ENCODE measurements around the gene ATP5MC3. TPM values are rescaled to one million over a fixed set of nuclear protein-coding genes. Genes with fewer than 3 reads are reported as not detected.

The ATP5MC3 gene
- total RNA-seq, 1 experiment from 2014 or later = 299 TPM

DNA sequence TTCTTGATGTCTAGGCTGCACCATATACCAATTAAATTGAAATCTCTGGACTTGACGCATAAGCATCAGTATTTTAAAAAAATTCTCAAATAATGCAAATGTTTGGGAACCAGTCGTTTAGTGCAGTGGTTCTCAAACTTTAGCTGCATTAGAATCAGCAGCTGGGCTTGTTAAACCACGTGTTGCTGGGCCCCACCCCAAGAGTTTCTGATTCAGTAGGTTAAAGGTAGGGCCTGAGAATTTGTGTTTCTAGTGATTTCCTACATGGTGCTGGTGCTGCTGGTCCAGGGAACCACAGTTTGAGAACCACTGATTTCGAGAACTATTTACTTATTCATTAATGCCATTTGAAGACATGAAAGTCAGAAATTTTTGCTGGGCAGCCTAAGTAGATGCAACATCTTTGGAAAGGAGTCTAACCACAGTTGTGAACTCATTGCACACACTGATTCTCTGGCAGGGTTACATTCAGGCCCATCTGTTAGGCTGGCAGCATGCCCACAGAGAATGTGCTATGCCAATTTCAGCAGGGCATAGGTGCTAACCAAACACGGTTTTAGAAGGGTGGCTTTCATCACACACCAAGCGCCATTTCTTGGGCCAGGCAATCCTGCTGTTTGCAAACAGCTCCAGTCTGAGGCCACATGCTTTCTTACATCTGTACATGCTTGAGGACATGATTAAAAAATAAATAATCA lies 26.4 kb upstream of the ATP5MC3 start:
- Mint-ChIP-seq H3K4me1 (ENCODE audit: low read depth, unreplicated experiment) (peaks cover 7% of the 10 kb centered on the region), H3K9me3 (ENCODE audit: unreplicated experiment) (no peaks in the 10 kb centered on the region), H3K4me3 (ENCODE audit: unreplicated experiment) (no peak overlapping the region), H3K27me3 (ENCODE audit: insufficient read depth, unreplicated experiment) (peaks cover 12% of the 10 kb centered on the region), H3K36me3 (ENCODE audit: insufficient read depth, unreplicated experiment) (no peaks in the 10 kb centered on the region), H3K27ac (ENCODE audit: unreplicated experiment) (no peak overlapping the region)
- Histone ChIP-seq H3K9me3 (no peaks in the 10 kb centered on the region), H3K27me3 (replicated peaks; ENCODE audit: control insufficient read depth, insufficient read depth, low read length) (no peaks in the 10 kb centered on the region), H3K4me3 (ENCODE audit: low read depth, low read length) (no peak overlapping the region), H3K36me3 (ENCODE audit: control insufficient read depth, insufficient read depth, low read length) (no peaks in the 10 kb centered on the region), H3K4me1 (no peaks in the 10 kb centered on the region)
- intact Hi-C loops (cut with micrococcal nuclease; ENCODE audit: unreplicated experiment) = no loop called here
- TF ChIP-seq, protein P1, sequence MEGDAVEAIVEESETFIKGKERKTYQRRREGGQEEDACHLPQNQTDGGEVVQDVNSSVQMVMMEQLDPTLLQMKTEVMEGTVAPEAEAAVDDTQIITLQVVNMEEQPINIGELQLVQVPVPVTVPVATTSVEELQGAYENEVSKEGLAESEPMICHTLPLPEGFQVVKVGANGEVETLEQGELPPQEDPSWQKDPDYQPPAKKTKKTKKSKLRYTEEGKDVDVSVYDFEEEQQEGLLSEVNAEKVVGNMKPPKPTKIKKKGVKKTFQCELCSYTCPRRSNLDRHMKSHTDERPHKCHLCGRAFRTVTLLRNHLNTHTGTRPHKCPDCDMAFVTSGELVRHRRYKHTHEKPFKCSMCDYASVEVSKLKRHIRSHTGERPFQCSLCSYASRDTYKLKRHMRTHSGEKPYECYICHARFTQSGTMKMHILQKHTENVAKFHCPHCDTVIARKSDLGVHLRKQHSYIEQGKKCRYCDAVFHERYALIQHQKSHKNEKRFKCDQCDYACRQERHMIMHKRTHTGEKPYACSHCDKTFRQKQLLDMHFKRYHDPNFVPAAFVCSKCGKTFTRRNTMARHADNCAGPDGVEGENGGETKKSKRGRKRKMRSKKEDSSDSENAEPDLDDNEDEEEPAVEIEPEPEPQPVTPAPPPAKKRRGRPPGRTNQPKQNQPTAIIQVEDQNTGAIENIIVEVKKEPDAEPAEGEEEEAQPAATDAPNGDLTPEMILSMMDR (IDR thresholded peaks at IDR 0.05; ENCODE audit: insufficient read depth in 1 of 2, low read depth in 1 of 2, low read length in 1 of 2, severe bottlenecking in 1 of 2, unreplicated experiment in 1 of 2) = no peak
- CTCF ChIA-PET = no interaction called here
- no peak for DNase-seq
- POLR2A ChIA-PET = no interaction called here
- no TSS peak for BruUV-seq (replicated peaks)

DNA sequence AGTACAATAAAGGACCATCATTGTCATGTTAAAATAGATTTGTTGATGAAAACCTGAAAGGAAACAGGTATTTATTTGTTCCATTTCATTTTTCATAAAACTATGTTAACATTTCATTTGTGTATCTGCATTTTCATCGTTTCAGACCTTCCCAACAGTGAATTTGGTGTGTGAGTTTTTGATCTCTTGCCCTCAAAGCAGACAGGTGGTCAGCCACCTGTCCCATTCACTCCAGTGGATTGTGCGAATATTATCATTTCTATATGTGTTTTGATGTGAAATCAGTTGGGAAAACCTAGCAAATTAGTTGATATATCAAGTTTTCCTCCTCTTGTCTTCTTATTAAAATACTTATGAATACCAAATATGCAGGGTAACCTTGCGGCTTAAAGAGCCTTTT lies 25.4 kb upstream of the ATP5MC3 start:
- no peak overlapping the region for H3K27ac Mint-ChIP-seq (ENCODE audit: unreplicated experiment)
- POLR2A ChIA-PET = no interaction called here

DNA sequence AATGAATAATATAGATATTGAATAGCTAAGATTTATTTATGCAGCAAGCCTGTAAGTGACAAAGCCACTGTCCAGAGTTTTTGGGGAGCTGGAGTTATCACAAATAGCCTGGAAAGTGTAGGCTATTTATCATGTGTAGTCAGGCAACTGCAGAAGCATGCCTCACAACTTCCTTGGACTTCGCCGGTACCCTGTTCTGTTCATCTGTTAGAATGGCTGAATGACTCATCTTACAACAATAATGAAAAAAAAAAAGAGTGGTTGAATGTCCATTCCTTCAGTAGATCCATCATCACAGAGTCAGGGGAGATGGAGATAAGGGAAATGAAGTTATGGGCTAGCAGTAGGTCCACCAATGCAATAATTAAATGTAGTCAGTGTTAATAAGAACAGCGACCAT lies 24.0 kb upstream of the ATP5MC3 start:
- CTCF ChIA-PET = no interaction called here
- no TSS peak for BruUV-seq (replicated peaks)

More for the DNA sequence above, 25.4 kb upstream of the ATP5MC3 start:
- Mint-ChIP-seq H3K4me3 (ENCODE audit: unreplicated experiment) (no peak overlapping the region), H3K36me3 (ENCODE audit: insufficient read depth, unreplicated experiment) (no peaks in the 10 kb centered on the region), H3K27me3 (ENCODE audit: insufficient read depth, unreplicated experiment) (peaks cover 12% of the 10 kb centered on the region), H3K4me1 (ENCODE audit: low read depth, unreplicated experiment) (peaks cover 7% of the 10 kb centered on the region), H3K9me3 (ENCODE audit: unreplicated experiment) (no peaks in the 10 kb centered on the region)
- no peaks in the 10 kb centered on the region for H3K27me3 ChIP-seq (replicated peaks; ENCODE audit: control insufficient read depth, insufficient read depth, low read length)
- DNase-seq = no peak
- H3K36me3 ChIP-seq (ENCODE audit: control insufficient read depth, insufficient read depth, low read length) = no peaks in the 10 kb centered on the region
- H3K9me3 ChIP-seq = no peaks in the 10 kb centered on the region
- CTCF ChIA-PET = no interaction called here
- intact Hi-C loops (cut with micrococcal nuclease; ENCODE audit: unreplicated experiment) = no loop called here
- BruUV-seq (replicated peaks) = no TSS peak
- TF ChIP-seq, protein P1 (IDR thresholded peaks at IDR 0.05; ENCODE audit: insufficient read depth in 1 of 2, low read depth in 1 of 2, low read length in 1 of 2, severe bottlenecking in 1 of 2, unreplicated experiment in 1 of 2) = no peak
- H3K4me3 ChIP-seq (ENCODE audit: low read depth, low read length) = no peak overlapping the region
- no peaks in the 10 kb centered on the region for H3K4me1 ChIP-seq

More for the DNA sequence above, 24.0 kb upstream of the ATP5MC3 start:
- Histone ChIP-seq H3K4me1 (no peaks in the 10 kb centered on the region), H3K36me3 (ENCODE audit: control insufficient read depth, insufficient read depth, low read length) (no peaks in the 10 kb centered on the region), H3K9me3 (peaks cover under 1% of the 10 kb centered on the region; the same call in 1 of the 2 replicates), H3K27me3 (replicated peaks; ENCODE audit: control insufficient read depth, insufficient read depth, low read length) (no peaks in the 10 kb centered on the region), H3K4me3 (ENCODE audit: low read depth, low read length) (no peak overlapping the region)
- TF ChIP-seq, protein P1 (IDR thresholded peaks at IDR 0.05; ENCODE audit: insufficient read depth in 1 of 2, low read depth in 1 of 2, low read length in 1 of 2, severe bottlenecking in 1 of 2, unreplicated experiment in 1 of 2) = no peak
- POLR2A ChIA-PET = no interaction called here
- Mint-ChIP-seq H3K4me1 (ENCODE audit: low read depth, unreplicated experiment) (peaks cover 7% of the 10 kb centered on the region), H3K4me3 (ENCODE audit: unreplicated experiment) (no peak overlapping the region), H3K27ac (ENCODE audit: unreplicated experiment) (no peak overlapping the region), H3K36me3 (ENCODE audit: insufficient read depth, unreplicated experiment) (no peaks in the 10 kb centered on the region), H3K9me3 (ENCODE audit: unreplicated experiment) (no peaks in the 10 kb centered on the region), H3K27me3 (ENCODE audit: insufficient read depth, unreplicated experiment) (peaks cover 11% of the 10 kb centered on the region)
- DNase-seq = no peak
- intact Hi-C loops (cut with micrococcal nuclease; ENCODE audit: unreplicated experiment) = no loop called here

Measured in Caco-2 (cell line).